ENCODE measurements around the gene DNAI1.
A peak's percentile ranks its signal among the peaks of the same experiment; 100 is the strongest.

The DNAI1 gene

DNA sequence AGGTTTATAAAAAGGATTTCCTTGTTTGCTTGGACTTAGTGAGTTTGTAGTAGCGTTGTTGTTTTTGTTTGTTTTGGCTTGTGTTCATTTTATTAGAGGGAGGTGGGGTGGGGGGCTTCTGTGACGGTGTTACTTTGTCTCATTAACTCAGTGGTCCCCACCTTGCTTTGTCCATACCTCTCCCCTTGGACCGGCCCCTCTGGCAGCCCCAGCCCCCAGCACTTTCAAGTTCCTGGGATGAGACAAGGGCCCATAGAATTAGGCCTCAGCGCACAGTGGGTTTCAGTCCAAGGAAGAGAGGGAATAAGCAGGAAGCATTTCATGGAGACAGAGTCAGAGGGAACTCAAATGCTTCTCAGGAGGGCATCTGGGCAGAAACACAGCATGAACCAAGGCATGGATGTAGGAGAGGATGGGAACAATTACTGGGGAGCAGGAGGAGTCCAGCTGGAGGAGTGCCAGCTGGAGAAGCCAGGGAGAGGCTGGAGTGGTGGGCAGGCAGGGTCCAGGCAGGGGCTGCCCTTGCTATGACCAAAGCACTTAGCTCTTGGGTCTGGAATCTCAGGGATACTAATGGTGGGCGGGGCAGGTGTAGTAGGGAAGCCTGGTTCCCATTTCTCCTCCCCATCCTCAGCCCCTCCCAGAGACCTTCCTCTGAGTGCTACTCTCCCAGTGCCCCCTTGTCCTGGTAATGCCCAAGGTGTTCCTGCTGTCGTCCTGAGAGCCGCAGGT, 87.7 kb downstream of the DNAI1 start:
- H3K27ac ChIP-seq: no peak overlapping the region
- H2AFZ ChIP-seq (ENCODE audit: low read depth): no peak overlapping the region
- H3K9ac ChIP-seq: no peak overlapping the region
- TF ChIP-seq, protein P1, sequence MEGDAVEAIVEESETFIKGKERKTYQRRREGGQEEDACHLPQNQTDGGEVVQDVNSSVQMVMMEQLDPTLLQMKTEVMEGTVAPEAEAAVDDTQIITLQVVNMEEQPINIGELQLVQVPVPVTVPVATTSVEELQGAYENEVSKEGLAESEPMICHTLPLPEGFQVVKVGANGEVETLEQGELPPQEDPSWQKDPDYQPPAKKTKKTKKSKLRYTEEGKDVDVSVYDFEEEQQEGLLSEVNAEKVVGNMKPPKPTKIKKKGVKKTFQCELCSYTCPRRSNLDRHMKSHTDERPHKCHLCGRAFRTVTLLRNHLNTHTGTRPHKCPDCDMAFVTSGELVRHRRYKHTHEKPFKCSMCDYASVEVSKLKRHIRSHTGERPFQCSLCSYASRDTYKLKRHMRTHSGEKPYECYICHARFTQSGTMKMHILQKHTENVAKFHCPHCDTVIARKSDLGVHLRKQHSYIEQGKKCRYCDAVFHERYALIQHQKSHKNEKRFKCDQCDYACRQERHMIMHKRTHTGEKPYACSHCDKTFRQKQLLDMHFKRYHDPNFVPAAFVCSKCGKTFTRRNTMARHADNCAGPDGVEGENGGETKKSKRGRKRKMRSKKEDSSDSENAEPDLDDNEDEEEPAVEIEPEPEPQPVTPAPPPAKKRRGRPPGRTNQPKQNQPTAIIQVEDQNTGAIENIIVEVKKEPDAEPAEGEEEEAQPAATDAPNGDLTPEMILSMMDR (conservative IDR thresholded peaks at IDR 0.05; ENCODE audit: low read depth, low read length): no peak
- H3K79me2 ChIP-seq (ENCODE audit: insufficient read depth, low read depth): no peaks in the 10 kb centered on the region
- H3K4me1 ChIP-seq (ENCODE audit: low read depth, poor library complexity, severe bottlenecking): no peaks in the 10 kb centered on the region
- H3K4me2 ChIP-seq: no peak overlapping the region
- no peaks in the 10 kb centered on the region for H4K20me1 ChIP-seq (ENCODE audit: insufficient read depth)
- no peak overlapping the region for H3K4me3 ChIP-seq (IDR thresholded peaks at IDR 0.05; ENCODE audit: insufficient read depth, low read depth, low read length)
- no peaks in the 10 kb centered on the region for H3K36me3 ChIP-seq (ENCODE audit: insufficient read depth)
- peaks cover 20% of the 10 kb centered on the region; the same call in 1 of the 2 replicates for H3K27me3 ChIP-seq (ENCODE audit: insufficient read depth, low read depth)

GRCh38 chr9:34546834-34547827, 88.5 kb downstream of the DNAI1 start:
- Histone ChIP-seq H3K4me3 (IDR thresholded peaks at IDR 0.05; ENCODE audit: insufficient read depth, low read depth, low read length) (no peak overlapping the region), H3K36me3 (ENCODE audit: insufficient read depth) (no peaks in the 10 kb centered on the region), H3K27me3 (ENCODE audit: insufficient read depth, low read depth) (peaks cover 22% of the 10 kb centered on the region; the same call in 1 of the 2 replicates), H2AFZ (ENCODE audit: low read depth) (no peak overlapping the region), H3K79me2 (ENCODE audit: insufficient read depth, low read depth) (no peaks in the 10 kb centered on the region), H3K4me2 (no peak overlapping the region), H3K27ac (no peak overlapping the region), H3K9ac (no peak overlapping the region), H4K20me1 (ENCODE audit: insufficient read depth) (no peaks in the 10 kb centered on the region), H3K4me1 (ENCODE audit: low read depth, poor library complexity, severe bottlenecking) (no peaks in the 10 kb centered on the region)
- TF ChIP-seq, protein P1 (conservative IDR thresholded peaks at IDR 0.05; ENCODE audit: low read depth, low read length): peak; percentile 80

DNA sequence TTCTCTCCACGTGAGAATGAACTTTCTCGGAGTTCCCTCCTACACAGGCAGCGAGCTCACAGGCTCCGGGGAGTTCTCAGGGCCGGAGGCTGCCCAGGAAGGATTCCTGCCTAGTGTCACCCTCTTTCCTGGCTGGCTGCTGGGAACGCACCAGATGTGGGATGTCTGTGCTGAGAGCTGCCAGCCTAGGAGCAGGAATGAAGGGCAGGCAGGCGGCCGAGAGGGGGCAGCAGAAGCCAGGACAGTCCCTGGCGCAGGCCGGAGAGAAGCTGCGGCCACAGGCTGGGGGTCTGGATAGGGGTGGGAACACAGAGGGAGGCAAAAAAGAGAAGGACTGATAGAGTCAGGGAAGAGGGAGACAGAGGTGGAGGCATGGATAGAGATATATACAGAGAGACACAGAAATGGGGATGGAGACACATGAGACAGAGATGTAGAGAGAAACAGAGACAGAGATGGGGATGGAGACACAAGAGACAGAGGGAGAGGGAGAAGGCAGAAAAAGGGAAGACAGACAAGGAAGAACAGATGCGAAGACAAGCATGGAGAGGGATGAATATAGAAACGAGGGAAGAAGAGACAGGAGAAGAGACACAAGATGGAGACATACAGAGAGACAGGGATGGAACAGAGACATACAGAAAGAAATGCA, 89.5 kb downstream of the DNAI1 start:
- Histone ChIP-seq H3K4me3 (IDR thresholded peaks at IDR 0.05; ENCODE audit: insufficient read depth, low read depth, low read length) (no peak overlapping the region), H3K4me1 (ENCODE audit: low read depth, poor library complexity, severe bottlenecking) (no peaks in the 10 kb centered on the region), H3K27me3 (ENCODE audit: insufficient read depth, low read depth) (peaks cover 31% of the 10 kb centered on the region), H3K79me2 (ENCODE audit: insufficient read depth, low read depth) (no peaks in the 10 kb centered on the region), H4K20me1 (ENCODE audit: insufficient read depth) (no peaks in the 10 kb centered on the region), H2AFZ (ENCODE audit: low read depth) (no peak overlapping the region), H3K9ac (no peak overlapping the region), H3K4me2 (no peak overlapping the region), H3K27ac (no peak overlapping the region), H3K36me3 (ENCODE audit: insufficient read depth) (no peaks in the 10 kb centered on the region)
- TF ChIP-seq, protein P1 (conservative IDR thresholded peaks at IDR 0.05; ENCODE audit: low read depth, low read length): peak; percentile 70

GRCh38 chr9:34549407-34549732, 90.8 kb downstream of the DNAI1 start:
- Histone ChIP-seq H3K4me1 (ENCODE audit: low read depth, poor library complexity, severe bottlenecking) (no peaks in the 10 kb centered on the region), H4K20me1 (ENCODE audit: insufficient read depth) (no peaks in the 10 kb centered on the region), H3K4me3 (IDR thresholded peaks at IDR 0.05; ENCODE audit: insufficient read depth, low read depth, low read length) (no peak overlapping the region), H3K79me2 (ENCODE audit: insufficient read depth, low read depth) (no peaks in the 10 kb centered on the region), H3K4me2 (no peak overlapping the region), H3K27ac (no peak overlapping the region), H3K27me3 (ENCODE audit: insufficient read depth, low read depth) (peaks cover 44% of the 10 kb centered on the region), H2AFZ (ENCODE audit: low read depth) (no peak overlapping the region), H3K36me3 (ENCODE audit: insufficient read depth) (no peaks in the 10 kb centered on the region), H3K9ac (no peak overlapping the region)
- TF ChIP-seq, protein P1 (conservative IDR thresholded peaks at IDR 0.05; ENCODE audit: low read depth, low read length): no peak
